ENCODE data around the gene CCDC184.
A peak's percentile ranks its signal among the peaks of the same experiment; 100 is the strongest.
"Not testable (repeated sequence)": the region's sequence is repeated elsewhere in the genome, so short reads cannot be mapped to it uniquely, and the experiment has no call there.

Gene CCDC184

DNA sequence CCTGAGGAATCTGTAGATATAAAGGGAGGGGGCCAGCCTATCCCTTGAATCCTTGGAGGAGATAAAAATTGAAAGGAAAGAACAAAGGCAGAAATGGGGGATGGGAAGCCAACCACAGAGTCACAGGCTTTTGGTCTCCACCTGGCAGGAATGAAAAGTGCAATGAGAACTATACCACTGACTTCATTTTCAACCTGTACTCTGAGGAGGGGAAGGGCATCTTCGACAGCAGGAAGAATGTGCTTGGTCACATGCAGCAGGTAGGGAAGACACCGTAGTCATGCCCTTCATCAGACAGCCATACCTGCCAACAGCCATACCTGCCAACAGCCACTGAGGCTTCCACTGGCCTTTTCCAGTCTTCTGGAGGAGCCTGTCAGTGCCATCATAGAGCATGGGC, 39.5 kb upstream of the CCDC184 start:
- H3K9me3 ChIP-seq (ENCODE audit: insufficient read depth, low read length) = no peaks in the 10 kb centered on the region
- peaks cover 4% of the 10 kb centered on the region for H3K36me3 ChIP-seq (ENCODE audit: low read length)
- no peaks in the 10 kb centered on the region for H3K79me2 ChIP-seq (ENCODE audit: insufficient read depth, low read length)
- H3K9ac ChIP-seq (ENCODE audit: low read length) = no peak overlapping the region
- no peak overlapping the region for H2AFZ ChIP-seq (ENCODE audit: low read depth, low read length, severe bottlenecking)
- no peak overlapping the region for H3K4me3 ChIP-seq (ENCODE audit: insufficient read depth, low read length, poor library complexity, severe bottlenecking)
- no peak for TF ChIP-seq EZH2phosphoT487 (conservative IDR thresholded peaks at IDR 0.05; ENCODE audit: low read length)
- no peaks in the 10 kb centered on the region for H4K20me1 ChIP-seq (ENCODE audit: low read depth, low read length)
- no peaks in the 10 kb centered on the region for H3K27me3 ChIP-seq (ENCODE audit: low read length)
- H3K9me2 ChIP-seq (replicated peaks; ENCODE audit: insufficient read depth, low read length) = no peaks in the 10 kb centered on the region
- H3F3A ChIP-seq (ENCODE audit: insufficient read depth) = 0 out of 2 replicates have a peak, but pooled peaks cover 4% of the 10 kb centered on the region
- H3K4me2 ChIP-seq (ENCODE audit: low read depth, low read length, poor library complexity, severe bottlenecking) = no peak overlapping the region
- H3K27ac ChIP-seq (ENCODE audit: low read depth, low read length) = no peak overlapping the region

DNA sequence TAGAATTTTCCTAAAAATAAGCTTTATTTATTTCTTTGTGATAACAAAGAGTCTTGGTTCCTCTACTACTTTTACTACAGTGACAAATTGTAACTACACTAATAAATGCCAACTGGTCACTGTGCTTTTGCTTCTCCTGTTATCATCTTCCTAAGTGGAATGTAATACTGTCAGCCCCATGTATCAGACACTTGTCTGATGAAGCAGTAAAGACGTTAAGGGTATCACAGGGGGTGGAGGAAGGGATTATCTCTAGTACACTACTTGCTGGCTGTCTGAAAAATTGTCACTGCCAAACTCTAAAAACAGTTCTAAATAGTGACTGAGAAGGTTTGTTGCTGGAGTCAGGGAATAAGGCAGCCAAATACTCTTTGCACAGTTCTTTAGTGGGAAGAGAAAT, 37.5 kb upstream of the CCDC184 start:
- H3K9ac ChIP-seq (ENCODE audit: low read length) = no peak overlapping the region
- no peaks in the 10 kb centered on the region for H3K9me2 ChIP-seq (replicated peaks; ENCODE audit: insufficient read depth, low read length)
- no peaks in the 10 kb centered on the region for H3K79me2 ChIP-seq (ENCODE audit: insufficient read depth, low read length)
- no peaks in the 10 kb centered on the region for H3K9me3 ChIP-seq (ENCODE audit: insufficient read depth, low read length)
- H3K27ac ChIP-seq (ENCODE audit: low read depth, low read length) = no peak overlapping the region
- TF ChIP-seq, protein P1, sequence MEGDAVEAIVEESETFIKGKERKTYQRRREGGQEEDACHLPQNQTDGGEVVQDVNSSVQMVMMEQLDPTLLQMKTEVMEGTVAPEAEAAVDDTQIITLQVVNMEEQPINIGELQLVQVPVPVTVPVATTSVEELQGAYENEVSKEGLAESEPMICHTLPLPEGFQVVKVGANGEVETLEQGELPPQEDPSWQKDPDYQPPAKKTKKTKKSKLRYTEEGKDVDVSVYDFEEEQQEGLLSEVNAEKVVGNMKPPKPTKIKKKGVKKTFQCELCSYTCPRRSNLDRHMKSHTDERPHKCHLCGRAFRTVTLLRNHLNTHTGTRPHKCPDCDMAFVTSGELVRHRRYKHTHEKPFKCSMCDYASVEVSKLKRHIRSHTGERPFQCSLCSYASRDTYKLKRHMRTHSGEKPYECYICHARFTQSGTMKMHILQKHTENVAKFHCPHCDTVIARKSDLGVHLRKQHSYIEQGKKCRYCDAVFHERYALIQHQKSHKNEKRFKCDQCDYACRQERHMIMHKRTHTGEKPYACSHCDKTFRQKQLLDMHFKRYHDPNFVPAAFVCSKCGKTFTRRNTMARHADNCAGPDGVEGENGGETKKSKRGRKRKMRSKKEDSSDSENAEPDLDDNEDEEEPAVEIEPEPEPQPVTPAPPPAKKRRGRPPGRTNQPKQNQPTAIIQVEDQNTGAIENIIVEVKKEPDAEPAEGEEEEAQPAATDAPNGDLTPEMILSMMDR (IDR thresholded peaks at IDR 0.05; ENCODE audit: insufficient read depth, low read length, poor library complexity, severe bottlenecking) = no peak
- TF ChIP-seq EZH2phosphoT487 (conservative IDR thresholded peaks at IDR 0.05; ENCODE audit: low read length) = no peak
- H3F3A ChIP-seq (ENCODE audit: insufficient read depth) = 0 out of 2 replicates have a peak, but pooled peaks cover 4% of the 10 kb centered on the region
- H3K4me3 ChIP-seq (ENCODE audit: insufficient read depth, low read length, poor library complexity, severe bottlenecking) = no peak overlapping the region
- peaks cover 4% of the 10 kb centered on the region for H3K36me3 ChIP-seq (ENCODE audit: low read length)
- no peak overlapping the region for H3K4me2 ChIP-seq (ENCODE audit: low read depth, low read length, poor library complexity, severe bottlenecking)
- H3K27me3 ChIP-seq (ENCODE audit: low read length) = no peaks in the 10 kb centered on the region
- no peaks in the 10 kb centered on the region for H4K20me1 ChIP-seq (ENCODE audit: low read depth, low read length)
- H2AFZ ChIP-seq (ENCODE audit: low read depth, low read length, severe bottlenecking) = no peak overlapping the region

DNA sequence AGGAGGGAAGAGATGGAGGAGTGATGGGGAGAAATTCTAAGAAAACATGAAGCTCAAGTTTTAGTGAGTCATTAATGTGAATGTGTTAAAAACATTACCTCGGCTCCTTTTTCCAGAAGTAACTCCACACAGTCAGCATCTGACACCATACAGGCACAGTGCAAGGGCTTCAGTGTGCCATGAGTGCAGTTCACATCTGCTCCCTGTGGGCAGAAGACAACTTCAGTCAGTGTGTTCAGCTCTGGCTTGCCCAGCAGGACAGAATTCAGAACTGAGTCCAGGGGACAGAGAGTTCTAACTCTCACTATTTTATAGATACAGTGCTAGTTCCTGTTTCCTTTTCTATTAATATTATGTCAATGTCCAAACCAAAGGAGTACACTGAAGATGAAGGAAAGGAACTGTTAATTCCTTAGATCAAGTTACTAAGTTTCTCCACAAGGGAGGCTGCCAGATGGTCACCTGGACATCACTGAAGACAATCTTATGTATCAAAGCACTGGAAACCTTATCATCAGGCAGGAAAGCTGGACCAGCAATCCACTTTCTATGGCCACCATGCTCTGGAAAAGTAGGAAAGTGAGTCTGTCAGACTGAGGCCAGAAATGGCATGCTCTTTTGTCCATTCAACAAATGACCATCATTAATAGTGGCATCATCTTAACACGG, 32.2 kb upstream of the CCDC184 start:
- Histone ChIP-seq H4K20me1 (ENCODE audit: low read depth, low read length) (no peaks in the 10 kb centered on the region), H3K27ac (ENCODE audit: low read depth, low read length) (no peak overlapping the region), H3K9ac (ENCODE audit: low read length) (no peak overlapping the region), H3K9me3 (ENCODE audit: insufficient read depth, low read length) (no peaks in the 10 kb centered on the region), H3F3A (ENCODE audit: insufficient read depth) (0 out of 2 replicates have a peak, but pooled peaks cover 4% of the 10 kb centered on the region), H3K4me2 (ENCODE audit: low read depth, low read length, poor library complexity, severe bottlenecking) (no peak overlapping the region), H3K4me3 (ENCODE audit: insufficient read depth, low read length, poor library complexity, severe bottlenecking) (no peak overlapping the region), H3K36me3 (ENCODE audit: low read length) (no peaks in the 10 kb centered on the region; the same call in 1 of the 2 replicates), H3K9me2 (replicated peaks; ENCODE audit: insufficient read depth, low read length) (no peaks in the 10 kb centered on the region), H3K79me2 (ENCODE audit: insufficient read depth, low read length) (peaks cover 9% of the 10 kb centered on the region), H3K27me3 (ENCODE audit: low read length) (no peaks in the 10 kb centered on the region), H2AFZ (ENCODE audit: low read depth, low read length, severe bottlenecking) (no peak overlapping the region)
- TF ChIP-seq, protein P1 (IDR thresholded peaks at IDR 0.05; ENCODE audit: insufficient read depth, low read length, poor library complexity, severe bottlenecking) = no peak

DNA sequence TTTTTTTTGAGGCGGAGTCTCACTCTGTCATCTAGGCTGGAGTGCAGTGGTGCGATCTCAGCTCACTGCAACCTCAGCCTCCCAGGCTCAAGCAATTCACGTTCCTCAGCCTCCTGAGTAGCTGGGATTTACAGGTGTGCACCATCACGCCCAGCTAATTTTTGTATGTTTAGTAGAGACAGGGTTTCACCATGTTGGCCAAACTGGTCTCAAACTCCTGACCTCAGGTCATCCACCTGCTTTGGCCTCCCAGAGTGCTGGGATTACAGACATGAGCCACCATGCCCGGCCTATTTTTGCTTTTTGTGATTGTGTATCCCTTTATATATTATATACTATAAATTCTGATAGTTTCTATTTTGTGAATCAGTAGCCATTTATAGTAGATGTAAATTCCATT, 27.7 kb upstream of the CCDC184 start:
- Histone ChIP-seq H3K4me2 (ENCODE audit: low read depth, low read length, poor library complexity, severe bottlenecking) (peak overlapping the region; percentile 81), H3K79me2 (ENCODE audit: insufficient read depth, low read length) (peaks cover 15% of the 10 kb centered on the region)
- H3K27ac ChIP-seq (ENCODE audit: low read depth, low read length); H3K9ac ChIP-seq (ENCODE audit: low read length); H3K27me3 ChIP-seq (ENCODE audit: low read length); H3F3A ChIP-seq (ENCODE audit: insufficient read depth); H3K36me3 ChIP-seq (ENCODE audit: low read length); H3K4me3 ChIP-seq (ENCODE audit: insufficient read depth, low read length, poor library complexity, severe bottlenecking); H3K9me3 ChIP-seq (ENCODE audit: insufficient read depth, low read length); H4K20me1 ChIP-seq (ENCODE audit: low read depth, low read length); H2AFZ ChIP-seq (ENCODE audit: low read depth, low read length, severe bottlenecking); H3K9me2 ChIP-seq (replicated peaks; ENCODE audit: insufficient read depth, low read length): not testable (repeated sequence)

All from SU-DHL-6 (cell line).